ENCODE measurements around the gene CRHR1. TPM values are rescaled to one million over a fixed set of nuclear protein-coding genes. Genes with fewer than 3 reads are reported as not detected.

CRHR1 gene
- not detected in 2 replicates for total RNA-seq

DNA sequence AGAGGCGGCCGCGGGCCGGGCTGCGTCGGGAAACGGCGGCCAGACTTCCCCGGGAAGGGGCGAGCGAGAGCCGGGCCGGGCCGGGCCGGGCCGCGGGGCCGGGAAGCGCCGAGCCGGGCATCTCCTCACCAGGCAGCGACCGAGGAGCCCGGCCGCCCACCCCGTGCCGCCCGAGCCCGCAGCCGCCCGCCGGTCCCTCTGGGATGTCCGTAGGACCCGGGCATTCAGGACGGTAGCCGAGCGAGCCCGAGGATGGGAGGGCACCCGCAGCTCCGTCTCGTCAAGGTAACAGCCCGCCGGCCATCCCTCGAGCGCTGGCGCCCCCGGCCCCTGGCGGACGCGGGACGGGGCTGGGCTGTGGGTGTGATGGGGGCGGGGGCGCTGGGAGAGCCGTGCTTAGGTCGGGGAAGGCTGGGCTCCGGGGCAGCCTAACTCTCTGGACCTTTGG lies at the start of gene CRHR1:
CRHR1 (plus strand) TSS at position 28 of the 448 bp plus-strand sequence; CDS start at position 253, 225 bp downstream.

DNA sequence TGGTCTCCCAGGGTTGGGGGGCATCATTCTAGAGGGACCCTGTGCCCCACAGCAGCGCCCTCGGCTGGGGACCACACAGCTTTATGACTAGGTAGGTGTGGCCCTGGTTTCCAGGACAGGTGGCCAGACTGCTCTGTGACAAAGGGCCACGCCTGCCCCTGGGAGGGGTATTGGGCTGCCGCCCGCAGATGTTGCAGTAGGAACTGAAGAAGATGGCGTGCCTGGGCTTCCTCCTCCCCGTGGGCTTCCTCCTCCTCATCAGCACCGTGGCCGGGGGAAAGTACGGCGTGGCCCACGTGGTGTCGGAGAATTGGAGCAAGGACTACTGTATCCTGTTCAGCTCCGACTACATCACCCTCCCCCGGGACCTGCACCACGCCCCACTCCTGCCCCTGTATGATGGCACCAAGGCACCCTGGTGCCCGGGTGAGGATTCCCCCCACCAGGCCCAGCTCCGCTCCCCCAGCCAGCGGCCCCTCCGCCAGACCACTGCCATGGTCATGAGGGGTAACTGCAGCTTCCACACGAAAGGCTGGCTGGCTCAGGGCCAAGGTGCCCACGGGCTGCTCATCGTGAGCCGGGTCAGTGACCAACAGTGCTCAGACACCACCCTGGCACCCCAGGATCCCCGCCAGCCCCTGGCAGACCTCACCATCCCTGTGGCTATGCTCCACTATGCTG lies 60.7 kb downstream of the CRHR1 start, which contains the start of gene SPPL2C:
SPPL2C (plus strand) TSS at position 187 of the 681 bp plus-strand sequence; CDS start at position 213, 26 bp downstream.

Other genes starting within 250 kb of the CRHR1 start
- gene SPPL2C, start 60.6 kb downstream of the CRHR1 start, total RNA-seq, result not detected in 2 replicates
- gene MAPT, start 110.2 kb downstream of the CRHR1 start, total RNA-seq, result 0.52 and 0.53 TPM in 2 replicates
- gene STH, start 214.9 kb downstream of the CRHR1 start, total RNA-seq, result not detected in 2 replicates

Measured in smooth muscle cell of the pulmonary artery (primary cell).